GM21447 (cell line): ENCODE data around the gene HS1BP3.

Experiments used
- ATAC-seq: cut with Tn5 transposase; IDR thresholded peaks from one replicate; pipeline ENCODE4 v1.9.1; 2021; ENCODE audit not compliant: unreplicated experiment

The HS1BP3 gene

DNA sequence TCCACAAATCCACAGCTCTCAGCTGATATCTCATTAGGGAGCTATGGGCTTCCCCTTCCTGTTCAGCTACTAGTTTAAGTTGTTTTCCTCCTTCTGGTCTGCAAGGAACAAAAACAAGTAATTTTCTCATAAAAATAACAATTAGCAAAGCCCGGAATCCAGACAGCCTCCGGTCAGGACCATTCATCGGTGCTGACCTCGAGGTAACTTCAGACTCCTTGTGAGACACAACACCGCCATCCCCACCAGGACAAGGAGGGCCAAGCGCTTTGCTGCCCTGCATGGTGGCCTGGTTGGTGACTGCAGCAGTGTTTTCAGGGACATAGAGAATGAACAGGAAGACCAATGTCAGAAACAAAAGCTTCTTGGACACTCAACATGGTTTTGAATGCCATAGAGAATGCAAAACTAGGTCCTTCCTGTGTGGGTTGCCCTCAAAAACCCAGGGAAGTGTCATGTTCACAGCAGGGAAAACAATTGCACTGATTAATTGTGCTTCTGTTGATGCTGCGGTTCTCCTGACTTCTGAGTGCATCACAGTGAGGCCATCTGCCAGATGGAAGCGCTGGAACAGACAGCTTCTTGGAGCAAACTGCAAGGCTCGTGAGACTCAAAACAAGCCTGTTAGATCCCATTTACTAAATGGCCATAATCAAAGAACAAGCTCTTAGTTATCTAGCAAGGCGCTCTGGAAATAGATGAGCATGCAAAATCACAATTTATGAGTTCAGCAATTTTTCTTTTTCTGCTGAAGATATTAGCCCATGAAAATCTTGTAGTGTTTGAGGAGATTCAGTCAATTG is 77.1 kb downstream of the HS1BP3 start:
- ATAC-seq, result no peak

DNA sequence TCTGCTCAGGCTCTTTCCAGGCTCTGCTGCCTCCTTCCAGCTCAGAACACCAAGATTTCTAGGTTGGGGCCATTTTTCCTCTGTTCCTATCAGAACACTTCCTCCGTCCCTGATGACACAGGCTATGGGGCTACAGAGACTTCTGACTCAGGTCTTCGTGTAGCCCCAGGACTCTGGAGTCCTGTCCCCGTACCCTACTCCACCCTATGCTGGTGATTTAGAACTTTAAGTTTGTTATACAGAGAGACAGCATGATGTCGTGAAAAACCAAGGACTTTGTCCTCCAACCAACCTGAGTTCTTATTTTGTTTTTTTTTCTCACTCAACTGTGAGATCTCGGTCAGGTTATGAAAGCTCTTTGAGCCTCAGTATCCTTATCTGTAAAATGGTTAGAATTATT is 78.7 kb downstream of the HS1BP3 start:
- ATAC-seq, result no peak

DNA sequence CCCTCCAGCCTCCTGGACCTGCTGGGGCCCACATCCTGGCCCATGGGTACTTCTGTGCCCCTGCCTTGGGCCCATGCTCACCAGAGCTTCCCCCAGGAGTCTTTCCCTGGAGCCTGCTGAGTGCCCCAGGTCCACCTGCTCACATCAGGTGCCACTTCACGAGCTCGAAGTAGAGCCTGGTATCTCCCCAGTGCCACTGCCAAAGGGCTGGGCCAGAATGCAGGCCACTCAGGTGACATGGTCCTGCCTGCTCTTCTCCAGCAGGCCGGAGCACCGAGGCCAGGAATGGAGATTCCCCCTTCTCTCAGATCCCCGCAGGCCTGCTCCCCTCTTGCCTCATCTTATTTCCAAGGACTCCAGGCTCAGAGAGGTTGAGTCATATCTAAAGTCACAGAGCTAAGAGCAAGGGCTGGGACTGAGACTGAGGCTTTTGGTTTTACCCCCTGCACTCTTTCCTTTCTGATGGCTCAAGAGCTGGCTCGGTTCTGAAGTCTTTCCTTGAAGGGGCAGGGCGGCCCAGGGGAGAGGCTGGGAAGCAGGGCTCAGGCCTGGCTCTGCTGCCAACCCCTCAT is 79.2 kb downstream of the HS1BP3 start:
- no peak for ATAC-seq

DNA sequence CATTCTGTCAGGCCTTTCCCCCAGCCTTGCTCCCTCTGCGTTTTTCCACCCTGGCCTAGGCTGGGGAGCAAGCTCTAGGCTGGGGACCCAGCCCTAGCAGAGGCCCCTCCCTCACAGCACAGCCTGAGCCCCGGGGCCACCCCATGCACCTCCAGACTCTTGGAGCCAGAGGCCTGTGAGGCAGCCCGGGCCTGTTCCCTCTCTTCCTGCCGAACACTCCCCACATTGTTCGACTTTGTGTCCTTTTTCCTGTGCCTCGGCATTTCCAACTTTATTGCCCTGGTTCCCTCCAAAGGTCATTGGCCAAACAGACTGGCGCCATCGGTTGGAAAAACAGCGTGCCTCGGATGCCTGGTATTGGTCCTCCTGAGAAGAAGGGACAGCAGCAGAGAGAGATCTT is 79.7 kb downstream of the HS1BP3 start:
- ATAC-seq, result no peak

DNA sequence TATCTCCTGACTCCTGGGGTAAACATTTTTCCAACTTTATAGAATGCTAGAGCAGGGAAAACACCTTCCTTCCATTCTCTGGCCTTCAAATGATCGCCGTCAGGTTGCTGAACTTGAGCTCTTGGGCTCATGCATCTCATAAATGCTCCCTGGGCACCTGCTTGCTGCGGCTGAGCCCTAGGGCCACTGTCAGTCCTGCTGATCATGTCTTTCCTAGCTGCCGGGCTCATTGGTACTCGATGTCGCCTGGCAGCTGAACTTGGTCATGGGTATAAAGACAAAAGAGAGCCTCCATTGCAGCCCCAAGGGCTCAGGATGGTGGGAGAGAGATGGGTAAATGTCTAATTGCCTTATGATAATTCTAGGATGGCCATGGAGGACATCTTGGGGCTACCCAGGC is 80.6 kb downstream of the HS1BP3 start:
- ATAC-seq, result no peak

DNA sequence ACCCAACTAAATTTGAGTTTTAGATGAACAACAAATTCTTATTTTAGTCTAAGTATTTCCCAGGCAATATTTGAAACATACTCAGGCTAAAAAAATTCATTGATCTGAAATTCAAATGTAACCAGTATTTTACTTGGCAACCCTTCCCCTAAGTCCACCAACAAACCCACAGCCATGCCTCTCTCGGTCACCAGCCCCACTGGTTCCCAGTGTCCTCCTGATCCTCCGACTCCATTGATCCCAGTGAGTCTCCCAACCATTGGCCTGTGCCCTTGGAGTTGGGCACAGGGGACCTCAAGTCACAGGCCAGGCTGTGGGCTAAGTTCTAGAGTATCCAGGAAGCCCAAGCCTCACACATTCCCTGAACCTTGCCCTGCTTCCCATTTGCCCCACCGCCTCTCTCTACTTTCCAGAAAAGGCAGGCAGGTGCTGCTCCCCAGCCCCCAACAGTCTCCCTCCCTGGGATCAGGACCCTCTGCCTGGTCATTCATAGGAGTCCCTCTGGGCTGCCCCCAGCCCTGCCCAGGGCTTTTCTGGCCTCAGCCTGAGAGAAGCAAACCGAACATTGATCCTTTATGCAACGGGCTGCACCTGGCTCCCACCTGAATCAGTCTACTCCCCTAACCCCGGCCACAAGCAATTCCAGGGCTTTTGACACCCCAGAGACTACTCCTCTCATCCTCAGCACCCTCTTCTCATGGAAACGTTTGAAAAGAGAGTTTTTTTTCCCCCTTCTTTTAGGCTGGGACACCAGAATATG is 81.3 kb downstream of the HS1BP3 start:
- ATAC-seq, result no peak

DNA sequence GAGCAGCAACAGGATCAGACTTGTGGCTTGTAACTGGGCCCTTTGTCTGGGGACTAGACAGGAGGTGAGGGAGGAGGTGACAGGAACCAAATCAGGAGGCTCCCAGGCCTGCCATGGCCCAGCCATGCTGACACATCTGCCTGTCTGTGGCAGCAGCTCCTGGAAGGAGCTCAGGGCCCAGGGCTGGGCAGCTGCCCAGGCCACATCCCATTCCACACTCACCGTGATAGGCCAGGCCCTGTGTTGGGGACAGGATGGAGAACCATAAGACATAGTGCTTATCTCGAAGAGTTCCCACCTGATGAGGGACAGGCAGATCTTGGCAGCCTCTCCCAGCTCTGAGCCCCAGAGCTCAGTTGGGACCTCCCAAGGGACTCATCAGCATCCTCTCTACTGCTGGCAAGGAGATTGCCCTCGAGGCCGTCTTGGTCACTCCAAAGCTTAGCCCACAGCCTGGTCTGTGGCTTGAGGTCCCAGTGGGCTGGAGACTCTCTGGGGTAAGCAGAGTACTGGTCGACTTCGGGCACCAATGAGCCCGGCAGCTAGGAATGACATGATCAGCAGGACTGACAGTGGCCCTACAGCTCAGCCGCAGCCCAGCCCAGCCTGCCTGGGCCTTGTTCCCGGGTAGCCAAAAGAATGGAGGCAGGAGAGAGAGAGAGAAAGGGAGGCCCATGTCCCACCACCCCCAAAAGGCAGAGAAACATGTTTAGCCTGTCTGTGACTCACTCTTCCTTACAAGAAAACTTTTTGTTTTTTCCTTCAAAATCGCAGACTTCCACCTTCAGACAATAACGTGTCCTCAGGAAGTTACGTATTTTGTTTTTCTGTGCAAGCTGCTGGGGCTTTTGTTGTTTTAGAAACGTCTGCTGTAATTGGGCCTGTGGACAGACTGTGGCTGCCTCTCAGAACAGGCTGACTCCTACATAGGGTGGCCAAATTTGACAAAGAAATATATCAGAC is 82.1 kb downstream of the HS1BP3 start:
- ATAC-seq, result no peak

DNA sequence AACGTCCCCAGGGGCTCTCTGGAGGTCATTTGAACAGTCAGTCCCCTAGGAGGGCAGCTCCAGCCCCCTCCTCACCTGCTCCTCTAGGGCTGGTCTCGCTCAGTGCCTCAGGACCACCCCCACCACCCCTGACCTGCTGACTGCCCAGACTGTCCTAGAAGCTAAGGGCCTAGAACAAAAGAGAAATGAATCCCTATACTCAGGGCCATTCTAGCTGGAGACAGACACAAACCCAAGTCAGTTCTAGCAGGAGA is 83.0 kb downstream of the HS1BP3 start:
- no peak for ATAC-seq
